Endothelial cell of umbilical vein (primary cell): ENCODE results near the gene ABCC1. TPM values are rescaled to one million over a fixed set of nuclear protein-coding genes. Genes with fewer than 3 reads are reported as not detected.

Experiments used
- BruUV-seq: library from RNA; stranded (reverse); fragments of 400-500 nt; replicated peaks from 2 replicates; lab custom pipeline; 2021; lab: Mats Ljungman, UMichigan
- CTCF ChIA-PET: fragments of 300-600, 350-600 bp; sonication (Branson Sonifier 250); formaldehyde crosslinking; loops from one replicate; lab custom pipeline; 2021; ENCODE audit warnings: antibody characterized with exemption, inconsistent platforms; lab: Charles Lee
- POLR2A ChIA-PET: fragments of 300-600, 350-600 bp; sonication (Branson Sonifier 250); formaldehyde crosslinking; loops from one replicate; lab custom pipeline; 2021; ENCODE audit warnings: antibody characterized with exemption, inconsistent platforms; lab: Charles Lee
- DNase-seq: peaks from one replicate; pipeline ENCODE4 v3.0.0-alpha.2; 2011; ENCODE audit warnings: low read depth, low spot score
- FAIRE-seq: peaks from 2 replicates; lab custom pipeline; 2011; peaks lifted over from hg19 to GRCh38; lab: Jason Lieb, UNC
- H2AFZ ChIP-seq: 2 replicates; pipeline ENCODE4 v1.6.0; 2012; ENCODE audit warnings: low read depth, low read length, control low read depth, inconsistent platforms
- H3K27ac ChIP-seq: 2 replicates; pipeline ENCODE4 v1.5.1; 2011; ENCODE audit warnings: low read depth, mild to moderate bottlenecking, control low read depth, low read length, moderate library complexity; ENCODE audit not compliant: insufficient read depth
- H3K27me3 ChIP-seq, 2 experiments: 2 replicates each; pipeline versions ENCODE4 v1.6.0 to v1.6.1; 2011; ENCODE audit warnings: low read length in 2 of 2, mixed read lengths in 1 of 2; ENCODE audit not compliant: control insufficient read depth in 2 of 2, insufficient read depth in 2 of 2
- H3K36me3 ChIP-seq, 2 experiments: 2 replicates in 1 of 2; 3 replicates in 1 of 2; pipeline ENCODE4 v1.5.1; 2011; ENCODE audit warnings: low read length in 2 of 2, mild to moderate bottlenecking in 1 of 2, moderate library complexity in 1 of 2; ENCODE audit not compliant: control insufficient read depth in 2 of 2, insufficient read depth in 2 of 2; ENCODE audit errors: extremely low read depth in 1 of 2
- H3K4me1 ChIP-seq: 3 replicates; pipeline ENCODE4 v1.5.1; 2011; ENCODE audit warnings: mild to moderate bottlenecking, low read length; ENCODE audit not compliant: control insufficient read depth, insufficient read depth; ENCODE audit errors: extremely low read depth
- H3K4me2 ChIP-seq: 2 replicates; pipeline ENCODE4 v1.6.1; 2011; ENCODE audit warnings: low read length, control low read depth, mixed read lengths; ENCODE audit not compliant: insufficient read depth
- H3K4me3 ChIP-seq, 3 experiments: fragments of 200-600 bp in 1 of 3; sonication (generic), shearing (Covaris generic) in 1 of 3; replicated peaks in 1 of 3; 2 replicates each; pipeline ENCODE4 v1.5.1; 2011 to 2016; ENCODE audit warnings: control low read depth in 3 of 3, low read length in 3 of 3, mild to moderate bottlenecking in 2 of 3, inconsistent platforms in 1 of 3, low read depth in 1 of 3, moderate library complexity in 1 of 3; ENCODE audit not compliant: insufficient read depth in 1 of 3
- H3K79me2 ChIP-seq: 2 replicates; pipeline ENCODE4 v1.6.0; 2012; ENCODE audit warnings: low read length, inconsistent platforms; ENCODE audit not compliant: control insufficient read depth, insufficient read depth
- H3K9ac ChIP-seq: replicated peaks from 2 replicates; pipeline ENCODE3; 2011; ENCODE audit warnings: low read length, control low read depth; ENCODE audit not compliant: insufficient read depth; ENCODE audit errors: extremely low read depth
- H3K9me1 ChIP-seq: replicated peaks from 3 replicates; pipeline ENCODE4 v1.6.0; 2011; ENCODE audit warnings: mild to moderate bottlenecking, low read length; ENCODE audit not compliant: control insufficient read depth, insufficient read depth; ENCODE audit errors: extremely low read depth
- H3K9me3 ChIP-seq: replicated peaks from 2 replicates; pipeline ENCODE4 v1.5.1; 2012; ENCODE audit warnings: low read length, inconsistent platforms; ENCODE audit not compliant: control insufficient read depth, insufficient read depth
- H4K20me1 ChIP-seq: replicated peaks from 2 replicates; pipeline ENCODE3; 2011; ENCODE audit warnings: mild to moderate bottlenecking, low read length; ENCODE audit not compliant: control insufficient read depth, insufficient read depth; ENCODE audit errors: extremely low read depth
- EZH2 ChIP-seq: IDR thresholded peaks from 2 replicates; pipeline ENCODE4 v1.6.1; 2012; ENCODE audit warnings: borderline replicate concordance, low read depth, mild to moderate bottlenecking, moderate library complexity, low read length, inconsistent platforms; ENCODE audit not compliant: severe bottlenecking
- FOS ChIP-seq: IDR thresholded peaks from 2 replicates; pipeline ENCODE4 v1.6.1; 2011; ENCODE audit warnings: mild to moderate bottlenecking, low read length, moderate library complexity, borderline replicate concordance; ENCODE audit not compliant: insufficient read depth
- GATA2 ChIP-seq: IDR thresholded peaks from 2 replicates; pipeline ENCODE4 v1.7.0; 2011; ENCODE audit warnings: low read depth, mild to moderate bottlenecking, moderate library complexity, mixed read lengths, low read length; ENCODE audit not compliant: insufficient read length, insufficient read depth
- JUN ChIP-seq: IDR thresholded peaks from 2 replicates; pipeline ENCODE4 v1.6.1; 2011; ENCODE audit warnings: borderline replicate concordance, low read depth; ENCODE audit not compliant: insufficient read length, insufficient read depth
- MYC ChIP-seq: IDR thresholded peaks from one replicate; pipeline ENCODE4 v1.6.1; 2011; ENCODE audit warnings: mild to moderate bottlenecking, low read depth, low read length
- POLR2A ChIP-seq: IDR thresholded peaks from 2 replicates; pipeline ENCODE4 v1.6.1; 2012; ENCODE audit warnings: low read depth, mild to moderate bottlenecking, control low read depth, low read length
- POLR2AphosphoS5 ChIP-seq: IDR thresholded peaks from 2 replicates; pipeline ENCODE4 v1.6.1; 2012; ENCODE audit warnings: low read depth, mild to moderate bottlenecking, control low read depth, low read length, moderate library complexity; ENCODE audit not compliant: insufficient read depth
- dilution Hi-C: fragments of 300-500 bp; cut with MboI; formaldehyde crosslinking; loops from one replicate; pipeline ENCODE4 v1.15.0; 2019; ENCODE audit warnings: low sequenced_read_pairs; ENCODE audit not compliant: extremely low pct_ligation_motif_present
- intact Hi-C: fragments of 100-400 bp; cut with micrococcal nuclease; formaldehyde crosslinking; loops from one replicate; pipeline ENCODE4 v1.10.0; 2022
- polyA plus RNA-seq, 4 experiments: library from polyadenylated mRNA; depleted of rRNA in 3 of 4; stranded (reverse) in 3 of 4; unstranded in 1 of 4; fragments of >200 nt; gene quantifications; 2 replicates each; pipeline versions ENCODE4 v1.2.1 to v1.2.3, GENCODE V29; 2011 to 2012; ENCODE audit warnings: missing spikeins in 1 of 4
- total RNA-seq: library from RNA; stranded (reverse); gene quantifications from 2 replicates; pipeline ENCODE4 v1.2.3, GENCODE V29; 2021
- TF ChIP-seq, protein P1 (sequence below): IDR thresholded peaks from 2 replicates; pipeline ENCODE4 v1.6.1; 2011; ENCODE audit not compliant: insufficient read depth, insufficient read length
- TF ChIP-seq, protein P2 (sequence below), 2 donors: IDR thresholded peaks; 1 replicate in 1 of 2; 2 replicates in 1 of 2; pipeline ENCODE4 v1.5.1; 2011; ENCODE audit warnings: low read length in 2 of 2, mild to moderate bottlenecking in 2 of 2, moderate library complexity in 2 of 2, control low read depth in 1 of 2, inconsistent platforms in 1 of 2, low read depth in 1 of 2; ENCODE audit not compliant: insufficient read depth in 1 of 2; ENCODE audit errors: extremely low read depth in 1 of 2

The ABCC1 gene
- total and polyA plus RNA-seq, 2 donors (not counting 3 experiments of a cell fraction or from before 2014, with no cell fraction given) = 46.1 to 89.2 TPM

DNA sequence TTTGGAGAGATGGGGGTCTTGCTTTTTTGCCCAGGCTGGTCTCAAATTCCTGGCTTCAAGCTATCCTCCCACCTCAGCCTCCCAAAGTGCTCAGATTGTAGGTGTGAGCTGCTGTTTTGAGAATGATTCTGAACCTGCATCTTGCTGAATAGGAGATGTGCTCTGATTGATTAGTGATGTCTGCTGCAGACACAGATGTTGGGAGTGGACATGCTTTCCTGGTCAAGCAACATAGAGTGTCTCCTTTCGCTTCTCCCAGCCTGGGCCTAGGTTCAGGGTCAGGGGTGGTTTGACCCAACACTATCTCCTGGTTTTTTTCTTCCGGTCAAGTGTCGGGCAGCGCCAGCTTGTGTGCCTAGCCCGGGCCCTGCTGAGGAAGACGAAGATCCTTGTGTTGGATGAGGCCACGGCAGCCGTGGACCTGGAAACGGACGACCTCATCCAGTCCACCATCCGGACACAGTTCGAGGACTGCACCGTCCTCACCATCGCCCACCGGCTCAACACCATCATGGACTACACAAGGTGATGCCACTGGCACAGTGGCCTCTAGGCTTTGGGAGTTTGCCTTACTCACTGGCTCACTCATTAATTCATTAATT is 188.7 kb downstream of the ABCC1 start:
- peaks cover 23 to 47% of the 10 kb centered on the region in 2 experiments for H3K36me3 ChIP-seq
- H3K27me3 ChIP-seq = no peaks in the 10 kb centered on the region
- no peak overlapping the region for H3K4me3 ChIP-seq
- H2AFZ ChIP-seq = no peak overlapping the region
- POLR2A ChIA-PET = no interaction called here
- FAIRE-seq (no peak), DNase-seq (no peak)
- H3K9me1 ChIP-seq = no peaks in the 10 kb centered on the region
- no peak overlapping the region for H3K4me2 ChIP-seq
- no peaks in the 10 kb centered on the region for H3K79me2 ChIP-seq
- H3K9me3 ChIP-seq = no peaks in the 10 kb centered on the region
- no peaks in the 10 kb centered on the region for H4K20me1 ChIP-seq
- no peaks in the 10 kb centered on the region for H3K4me1 ChIP-seq
- no peak overlapping the region for H3K9ac ChIP-seq
- TF ChIP-seq MYC (no peak), POLR2AphosphoS5 (no peak), JUN (no peak), FOS (no peak), GATA2 (no peak), POLR2A (no peak), EZH2 (no peak)
- TF ChIP-seq, protein P1, sequence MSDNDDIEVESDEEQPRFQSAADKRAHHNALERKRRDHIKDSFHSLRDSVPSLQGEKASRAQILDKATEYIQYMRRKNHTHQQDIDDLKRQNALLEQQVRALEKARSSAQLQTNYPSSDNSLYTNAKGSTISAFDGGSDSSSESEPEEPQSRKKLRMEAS = no peak
- TF ChIP-seq, protein P2, sequence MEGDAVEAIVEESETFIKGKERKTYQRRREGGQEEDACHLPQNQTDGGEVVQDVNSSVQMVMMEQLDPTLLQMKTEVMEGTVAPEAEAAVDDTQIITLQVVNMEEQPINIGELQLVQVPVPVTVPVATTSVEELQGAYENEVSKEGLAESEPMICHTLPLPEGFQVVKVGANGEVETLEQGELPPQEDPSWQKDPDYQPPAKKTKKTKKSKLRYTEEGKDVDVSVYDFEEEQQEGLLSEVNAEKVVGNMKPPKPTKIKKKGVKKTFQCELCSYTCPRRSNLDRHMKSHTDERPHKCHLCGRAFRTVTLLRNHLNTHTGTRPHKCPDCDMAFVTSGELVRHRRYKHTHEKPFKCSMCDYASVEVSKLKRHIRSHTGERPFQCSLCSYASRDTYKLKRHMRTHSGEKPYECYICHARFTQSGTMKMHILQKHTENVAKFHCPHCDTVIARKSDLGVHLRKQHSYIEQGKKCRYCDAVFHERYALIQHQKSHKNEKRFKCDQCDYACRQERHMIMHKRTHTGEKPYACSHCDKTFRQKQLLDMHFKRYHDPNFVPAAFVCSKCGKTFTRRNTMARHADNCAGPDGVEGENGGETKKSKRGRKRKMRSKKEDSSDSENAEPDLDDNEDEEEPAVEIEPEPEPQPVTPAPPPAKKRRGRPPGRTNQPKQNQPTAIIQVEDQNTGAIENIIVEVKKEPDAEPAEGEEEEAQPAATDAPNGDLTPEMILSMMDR (IDR thresholded peaks at IDR 0.05; ENCODE audit: extremely low read depth in 1 of 2, insufficient read depth in 1 of 2, low read depth in 1 of 2, low read length in 2 of 2) = no peak
- H3K27ac ChIP-seq = no peak overlapping the region
- dilution Hi-C loops = no loop called here
- CTCF ChIA-PET = no interaction called here
- intact Hi-C loops = no loop called here
- BruUV-seq = no TSS peak
